NCI-H2171 treated with DMSO at 0.1 percent for 48 hours (cell line): Measurements from ENCODE around the gene CCNQ.

ENCODE experiments used
- DNase-seq: peaks from one replicate; lab custom pipeline; 2025; lab: John Stamatoyannopoulos, UW

Gene CCNQ

GRCh38 chrX:153637121-153638040 lies 38.4 kb upstream of the CCNQ start:
- DNase-seq, result no peak

- DNase-seq, result no peak
These were observed 37.8 kb upstream of the CCNQ start for GRCh38 chrX:153636716-153637115.

- no peak for DNase-seq
These were observed 37.1 kb upstream of the CCNQ start for GRCh38 chrX:153635788-153636668.

GRCh38 chrX:153635388-153635787 lies 36.4 kb upstream of the CCNQ start:
- no peak for DNase-seq

- no peak for DNase-seq
These were observed 35.9 kb upstream of the CCNQ start for GRCh38 chrX:153634832-153635231.

- no peak for DNase-seq
These were observed 35.3 kb upstream of the CCNQ start for GRCh38 chrX:153634236-153634635.

GRCh38 chrX:153633607-153634180 lies 34.8 kb upstream of the CCNQ start:
- no peak for DNase-seq

GRCh38 chrX:153633048-153633447 lies 34.1 kb upstream of the CCNQ start:
- no peak for DNase-seq

- DNase-seq, result no peak
These were observed 33.6 kb upstream of the CCNQ start for GRCh38 chrX:153632595-153632946.

- DNase-seq, result no peak
These were observed 33.1 kb upstream of the CCNQ start for GRCh38 chrX:153631907-153632594.

- no peak for DNase-seq
These were observed 32.4 kb upstream of the CCNQ start for GRCh38 chrX:153631346-153631745.

- no peak for DNase-seq
These were observed 29.7 kb upstream of the CCNQ start for GRCh38 chrX:153628665-153629064.

GRCh38 chrX:153628129-153628528 lies 29.2 kb upstream of the CCNQ start:
- DNase-seq, result no peak

- no peak for DNase-seq
These were observed 28.8 kb upstream of the CCNQ start for GRCh38 chrX:153627675-153628111.

GRCh38 chrX:153626863-153627674 lies 28.1 kb upstream of the CCNQ start:
- no peak for DNase-seq

- no peak for DNase-seq
These were observed 27.2 kb upstream of the CCNQ start for GRCh38 chrX:153626025-153626633.

- no peak for DNase-seq
These were observed 26.5 kb upstream of the CCNQ start for GRCh38 chrX:153625271-153626024.

GRCh38 chrX:153624196-153625091 lies 25.5 kb upstream of the CCNQ start:
- no peak for DNase-seq
